DOHH2 (cell line): ENCODE results near the gene EPS8.

Experiments
- CTCF ChIP-seq: fragments of 200-600 bp; sonication (generic); IDR thresholded peaks from one replicate; pipeline ENCODE4 v1.5.1; 2014; ENCODE audit warnings: antibody characterized with exemption, mild to moderate bottlenecking, low read depth, low read length; ENCODE audit not compliant: poor library complexity, severe bottlenecking
- EZH2phosphoT487 ChIP-seq: fragments of 200-600 bp; sonication (generic); IDR thresholded peaks from 2 replicates; pipeline ENCODE4 v1.6.1; 2017; ENCODE audit warnings: borderline replicate concordance, mild to moderate bottlenecking, antibody characterized with exemption, low read length, moderate library complexity, mixed read lengths

GRCh38 chr12:15808250-15808649 lies 19.1 kb upstream of the EPS8 start:
- TF ChIP-seq CTCF (no peak), EZH2phosphoT487 (no peak)
